Nephron progenitor cell (in vitro differentiated cells): Measurements from ENCODE around the gene FAM81A.
"Not testable (repeated sequence)": the region's sequence is repeated elsewhere in the genome, so short reads cannot be mapped to it uniquely, and the experiment has no call there.

Source experiments
- DNase-seq: peaks from one replicate; pipeline ENCODE4 v3.0.0; 2021
- H3K27ac Mint-ChIP-seq: 2 replicates; pipeline ENCODE4 v1.8.0; 2021; ENCODE audit warnings: mild to moderate bottlenecking, moderate library complexity, mixed read lengths
- H3K27me3 Mint-ChIP-seq: 2 replicates; pipeline ENCODE4 v1.8.0; 2021; ENCODE audit warnings: mild to moderate bottlenecking, low read depth, mixed read lengths; ENCODE audit not compliant: poor library complexity
- H3K36me3 Mint-ChIP-seq: 2 replicates; pipeline ENCODE4 v1.8.0; 2021; ENCODE audit warnings: low read depth, mixed read lengths
- H3K4me1 Mint-ChIP-seq: 2 replicates; pipeline ENCODE4 v1.8.0; 2021; ENCODE audit warnings: mixed read lengths
- H3K4me3 Mint-ChIP-seq: 2 replicates; pipeline ENCODE4 v1.8.0; 2021; ENCODE audit warnings: mild to moderate bottlenecking, moderate library complexity, mixed read lengths
- H3K9me3 Mint-ChIP-seq: 2 replicates; pipeline ENCODE4 v1.8.0; 2021; ENCODE audit warnings: mild to moderate bottlenecking, moderate library complexity, mixed read lengths
- TF ChIP-seq, protein P1 (sequence below): fragments of 200-600 bp; sonication (generic); IDR thresholded peaks from 2 replicates; pipeline ENCODE4 v1.5.0; 2021; ENCODE audit warnings: antibody characterized with exemption

The FAM81A gene

GRCh38 chr15:59484399-59484798 lies 46.4 kb downstream of the FAM81A start:
- peaks cover 3% of the 10 kb centered on the region for H3K36me3 Mint-ChIP-seq
- no peak overlapping the region for H3K4me3 Mint-ChIP-seq
- TF ChIP-seq, protein P1, sequence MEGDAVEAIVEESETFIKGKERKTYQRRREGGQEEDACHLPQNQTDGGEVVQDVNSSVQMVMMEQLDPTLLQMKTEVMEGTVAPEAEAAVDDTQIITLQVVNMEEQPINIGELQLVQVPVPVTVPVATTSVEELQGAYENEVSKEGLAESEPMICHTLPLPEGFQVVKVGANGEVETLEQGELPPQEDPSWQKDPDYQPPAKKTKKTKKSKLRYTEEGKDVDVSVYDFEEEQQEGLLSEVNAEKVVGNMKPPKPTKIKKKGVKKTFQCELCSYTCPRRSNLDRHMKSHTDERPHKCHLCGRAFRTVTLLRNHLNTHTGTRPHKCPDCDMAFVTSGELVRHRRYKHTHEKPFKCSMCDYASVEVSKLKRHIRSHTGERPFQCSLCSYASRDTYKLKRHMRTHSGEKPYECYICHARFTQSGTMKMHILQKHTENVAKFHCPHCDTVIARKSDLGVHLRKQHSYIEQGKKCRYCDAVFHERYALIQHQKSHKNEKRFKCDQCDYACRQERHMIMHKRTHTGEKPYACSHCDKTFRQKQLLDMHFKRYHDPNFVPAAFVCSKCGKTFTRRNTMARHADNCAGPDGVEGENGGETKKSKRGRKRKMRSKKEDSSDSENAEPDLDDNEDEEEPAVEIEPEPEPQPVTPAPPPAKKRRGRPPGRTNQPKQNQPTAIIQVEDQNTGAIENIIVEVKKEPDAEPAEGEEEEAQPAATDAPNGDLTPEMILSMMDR = no peak
- H3K27ac Mint-ChIP-seq = no peak overlapping the region
- H3K9me3 Mint-ChIP-seq = peaks cover 34% of the 10 kb centered on the region
- H3K4me1 Mint-ChIP-seq = peaks cover 6% of the 10 kb centered on the region
- peaks cover 7% of the 10 kb centered on the region for H3K27me3 Mint-ChIP-seq
- DNase-seq = no peak

- no peaks in the 10 kb centered on the region for H3K4me1 Mint-ChIP-seq
- peaks cover 39% of the 10 kb centered on the region for H3K9me3 Mint-ChIP-seq
- H3K27ac Mint-ChIP-seq = no peak overlapping the region
- TF ChIP-seq, protein P1 = no peak
- H3K36me3 Mint-ChIP-seq = peaks cover 5% of the 10 kb centered on the region
- peaks cover 4% of the 10 kb centered on the region for H3K27me3 Mint-ChIP-seq
- no peak overlapping the region for H3K4me3 Mint-ChIP-seq
- DNase-seq = no peak
Observed at GRCh38 chr15:59485036-59485435, 47.0 kb downstream of the FAM81A start.

- H3K36me3 Mint-ChIP-seq, H3K27ac Mint-ChIP-seq, H3K4me3 Mint-ChIP-seq, DNase-seq: not testable (repeated sequence)
- peaks cover 10% of the 10 kb centered on the region for H3K27me3 Mint-ChIP-seq
- H3K9me3 Mint-ChIP-seq = peaks cover 41% of the 10 kb centered on the region
- peaks cover 10% of the 10 kb centered on the region for H3K4me1 Mint-ChIP-seq
Observed at GRCh38 chr15:59489485-59489884, 51.5 kb downstream of the FAM81A start.

DNA sequence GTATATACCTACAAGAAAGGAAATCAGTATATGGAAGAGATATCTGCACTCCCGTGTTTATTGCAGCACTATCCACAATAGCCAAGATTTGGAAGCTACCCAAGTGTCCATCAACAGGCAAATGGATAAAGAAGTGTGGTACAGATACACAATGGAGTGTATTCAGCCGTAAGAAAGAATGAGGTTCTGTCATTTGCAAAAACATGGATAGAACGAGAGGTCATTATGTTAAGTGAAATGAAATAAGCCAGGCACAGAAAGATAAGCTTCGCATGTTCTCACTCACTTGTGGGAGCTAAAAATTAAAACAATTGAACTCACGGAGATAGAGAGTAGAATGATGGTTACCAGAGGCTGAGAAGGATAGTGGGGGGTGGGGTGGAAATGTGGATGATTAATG lies 53.1 kb downstream of the FAM81A start:
- TF ChIP-seq, protein P1 = no peak
- H3K4me3 Mint-ChIP-seq = no peak overlapping the region
- peaks cover 9% of the 10 kb centered on the region for H3K27me3 Mint-ChIP-seq
- no peak for DNase-seq
- no peak overlapping the region for H3K27ac Mint-ChIP-seq
- peaks cover 5% of the 10 kb centered on the region for H3K36me3 Mint-ChIP-seq
- H3K4me1 Mint-ChIP-seq = peaks cover 10% of the 10 kb centered on the region
- peaks cover 28% of the 10 kb centered on the region for H3K9me3 Mint-ChIP-seq

DNA sequence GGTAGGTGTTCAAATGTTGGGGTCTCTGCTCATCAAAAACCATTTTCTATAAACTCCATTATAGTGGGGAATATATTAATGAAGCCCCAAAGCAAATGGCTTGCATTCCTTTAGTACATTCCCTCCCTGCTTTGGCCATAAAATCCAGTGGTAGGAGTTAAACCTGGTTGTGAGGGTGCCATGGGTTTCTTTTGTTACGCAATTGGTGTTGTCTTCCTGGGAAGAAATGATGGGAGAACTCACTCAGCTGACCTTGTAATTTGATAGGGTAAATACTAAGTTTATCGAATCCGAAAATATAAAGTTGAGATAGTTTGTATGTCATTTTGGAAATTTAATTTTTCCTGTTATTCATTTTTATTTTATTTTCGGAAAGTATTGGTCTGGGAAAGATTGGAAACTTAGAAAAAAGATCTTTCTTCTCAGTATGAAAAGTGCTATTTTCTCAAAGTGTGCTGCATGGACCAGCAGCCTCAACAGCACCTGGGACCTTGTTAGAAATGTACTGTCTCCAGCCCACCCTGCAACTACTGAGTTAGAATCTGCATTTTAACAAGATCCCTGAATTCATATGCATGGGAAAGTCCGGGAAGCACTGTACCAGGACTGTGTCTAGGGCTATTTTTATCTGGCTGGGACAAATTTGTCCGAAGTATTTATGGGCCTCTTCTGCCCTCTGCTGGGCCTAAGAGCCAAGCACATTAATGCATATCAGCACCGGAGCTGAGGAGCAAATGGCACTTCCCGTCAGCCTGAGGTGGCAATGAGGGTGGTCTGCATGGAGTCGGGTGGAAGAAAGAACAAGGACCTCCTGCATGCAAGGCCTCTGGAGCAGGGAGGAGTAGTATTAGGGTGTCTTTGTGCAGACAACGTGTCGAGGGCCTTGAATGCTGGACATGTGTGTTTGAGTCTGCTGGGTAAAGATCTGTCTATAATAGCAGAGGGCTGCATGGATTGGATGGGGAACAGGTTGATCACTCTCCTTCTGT lies 54.7 kb downstream of the FAM81A start:
- peaks cover 6% of the 10 kb centered on the region for H3K27me3 Mint-ChIP-seq
- TF ChIP-seq, protein P1 = peak; percentile 82
- H3K4me1 Mint-ChIP-seq = peaks cover 10% of the 10 kb centered on the region
- peaks cover 5% of the 10 kb centered on the region for H3K36me3 Mint-ChIP-seq
- peaks cover 17% of the 10 kb centered on the region for H3K9me3 Mint-ChIP-seq
- H3K27ac Mint-ChIP-seq = no peak overlapping the region
- peak; percentile 60 for DNase-seq
- no peak overlapping the region for H3K4me3 Mint-ChIP-seq

GRCh38 chr15:59501597-59501996 lies 63.6 kb downstream of the FAM81A start:
- Mint-ChIP-seq H3K27ac (no peak overlapping the region), H3K27me3 (peaks cover 9% of the 10 kb centered on the region), H3K9me3 (no peaks in the 10 kb centered on the region), H3K4me3 (no peak overlapping the region), H3K4me1 (no peaks in the 10 kb centered on the region), H3K36me3 (no peaks in the 10 kb centered on the region)
- TF ChIP-seq, protein P1 = peak; percentile 83
- peak; percentile 63 for DNase-seq
